HG03103 (cell line): ENCODE measurements around the gene SERPINA12.

ENCODE experiments used
- ATAC-seq: cut with Tn5 transposase; IDR thresholded peaks from one replicate; pipeline ENCODE4 v1.9.1; 2021; ENCODE audit warnings: low read depth; ENCODE audit not compliant: unreplicated experiment

The SERPINA12 gene

DNA sequence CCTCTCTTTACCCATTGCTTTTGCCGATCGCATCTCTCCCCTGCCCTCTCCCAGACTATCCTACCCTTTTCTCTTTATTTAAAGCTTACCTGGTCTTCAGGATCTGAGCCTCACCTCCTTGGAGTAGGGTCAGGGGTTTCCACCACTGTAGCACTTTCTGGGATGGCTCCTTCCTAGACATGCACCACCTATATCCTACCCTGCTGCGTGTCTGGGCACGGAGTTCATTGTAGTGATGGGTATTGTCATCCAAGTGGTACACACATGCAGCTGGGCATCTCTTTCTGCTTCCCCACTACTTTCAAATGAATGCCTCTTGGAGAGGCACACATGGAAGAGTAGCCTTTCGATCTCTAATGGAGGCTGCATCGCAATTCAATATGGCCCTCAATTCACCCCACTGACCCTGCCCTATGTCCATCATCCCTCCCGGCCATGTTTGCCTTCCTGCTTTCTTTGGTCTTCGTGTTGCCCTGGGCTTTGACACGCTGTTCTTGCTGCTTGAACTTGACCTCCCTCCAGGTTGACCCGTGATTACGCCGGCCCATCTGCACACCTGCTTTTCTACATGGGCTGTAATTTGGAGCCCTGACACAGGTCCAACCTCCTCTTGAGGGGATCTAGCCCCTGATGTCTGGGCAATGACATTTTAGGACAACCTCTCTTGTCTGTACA is 67.6 kb downstream of the SERPINA12 start:
- no peak for ATAC-seq

DNA sequence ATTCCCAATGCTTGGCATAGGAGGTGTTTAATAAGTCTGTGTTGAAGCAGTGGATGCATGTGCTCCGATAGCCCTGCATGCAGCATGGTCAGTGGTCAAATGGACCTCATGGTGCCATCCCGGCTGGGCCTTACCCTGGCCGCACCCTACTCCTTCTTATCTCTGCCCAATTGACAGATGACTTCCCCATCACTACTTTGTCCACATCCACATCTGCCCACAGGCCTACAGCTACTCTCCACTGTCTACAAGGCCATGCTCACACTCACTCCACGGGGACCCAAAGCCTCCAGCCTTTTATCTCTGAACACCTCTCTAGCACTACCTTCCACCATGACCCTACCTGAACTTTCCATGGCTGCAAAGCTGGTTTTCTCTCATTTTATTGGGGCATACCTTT is 68.1 kb downstream of the SERPINA12 start:
- no peak for ATAC-seq

DNA sequence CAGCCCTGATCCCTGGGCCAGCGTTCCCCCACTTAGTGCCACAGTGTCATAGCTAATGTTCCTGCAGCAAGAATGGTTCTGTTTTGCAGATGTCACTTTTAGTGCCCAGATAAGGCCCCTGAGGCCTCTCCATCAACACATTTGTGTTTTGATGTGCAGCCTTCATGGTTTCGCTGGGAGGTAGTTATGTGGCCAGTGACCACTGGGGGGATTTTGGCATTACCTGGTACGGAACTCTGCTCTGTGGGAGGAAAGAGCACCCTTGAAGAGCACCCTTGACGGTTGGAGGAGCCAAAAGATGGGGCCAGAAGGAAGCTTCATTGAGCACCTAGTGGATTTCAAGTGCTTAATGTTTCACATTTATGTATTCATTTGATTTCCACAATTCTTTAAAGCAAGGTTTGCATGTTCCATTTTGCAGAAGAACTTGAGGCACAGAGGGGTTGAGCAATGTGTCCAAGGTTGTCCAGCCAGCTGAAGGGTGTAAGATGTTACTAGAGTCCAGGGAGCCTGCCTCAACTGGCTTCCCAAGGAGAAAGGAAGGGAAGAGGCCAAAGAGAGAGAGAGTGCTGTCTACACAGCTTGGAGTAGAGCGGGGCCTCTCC is 69.7 kb downstream of the SERPINA12 start:
- no peak for ATAC-seq
